SH-SY5Y (cell line): ENCODE measurements around the gene RGS10.

Source experiments
- GATA2 ChIP-seq: IDR thresholded peaks from 2 replicates; pipeline ENCODE4 v1.6.1; 2011; ENCODE audit warnings: mild to moderate bottlenecking, low read depth, low read length
- GATA3 ChIP-seq: IDR thresholded peaks from 2 replicates; pipeline ENCODE4 v1.6.1; 2011; ENCODE audit warnings: low read depth, mild to moderate bottlenecking, low read length, moderate library complexity

DNA sequence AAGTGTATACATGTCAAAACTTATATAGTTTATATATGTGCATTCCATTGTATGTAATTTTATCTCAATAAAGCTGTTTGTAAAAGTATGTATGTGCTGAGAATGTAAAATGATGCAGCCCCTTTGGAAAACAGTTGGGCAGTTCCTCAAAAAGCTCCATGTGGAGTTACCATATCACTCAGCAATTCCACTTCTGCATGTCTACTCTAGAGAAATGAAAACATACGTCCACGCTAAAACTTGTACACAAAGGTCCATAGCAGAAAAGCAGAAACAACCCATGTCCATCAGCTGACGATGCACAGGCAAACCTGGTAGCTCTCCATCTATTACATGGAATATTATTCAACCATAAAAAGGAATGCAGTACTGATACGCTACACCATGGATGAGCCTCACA is 8.3 kb upstream of the RGS10 start:
- TF ChIP-seq GATA2 (no peak), GATA3 (no peak)
